CD8-positive, alpha-beta memory T cell (primary cell): ENCODE measurements around the gene LARP1. TPM values are rescaled to one million over a fixed set of nuclear protein-coding genes. Genes with fewer than 3 reads are reported as not detected.

Source experiments
- CTCF ChIA-PET: fragments of 350-600 bp; sonication (Branson Sonifier 250); formaldehyde crosslinking; loops from one replicate; lab custom pipeline; 2021; ENCODE audit warnings: antibody characterized with exemption; lab: Charles Lee
- POLR2A ChIA-PET: fragments of 350-600 bp; sonication (Branson Sonifier 250); formaldehyde crosslinking; loops from one replicate; lab custom pipeline; 2021; ENCODE audit warnings: antibody characterized with exemption; lab: Charles Lee
- DNase-seq, 5 donors: peaks; one replicate each; pipeline versions ENCODE4 v3.0.0 to v3.0.0-alpha.2; 2020 to 2022; ENCODE audit warnings: mixed read lengths in 1 of 5
- H3K27ac ChIP-seq: one replicate; pipeline ENCODE4 v1.7.0; 2013; ENCODE audit warnings: low read depth, mild to moderate bottlenecking, low read length, moderate library complexity
- H3K27me3 ChIP-seq: 2 replicates; pipeline ENCODE4 v1.7.0; 2013; ENCODE audit warnings: low read length, mild to moderate bottlenecking; ENCODE audit not compliant: insufficient read depth, poor library complexity, severe bottlenecking
- H3K36me3 ChIP-seq: 2 replicates; pipeline ENCODE4 v1.7.0; 2013; ENCODE audit warnings: mild to moderate bottlenecking, low read length, moderate library complexity; ENCODE audit not compliant: insufficient read depth
- H3K4me1 ChIP-seq: 2 replicates; pipeline ENCODE4 v1.7.0; 2013; ENCODE audit warnings: mild to moderate bottlenecking, low read length, moderate library complexity; ENCODE audit not compliant: insufficient read depth
- H3K4me3 ChIP-seq: 2 replicates; pipeline ENCODE4 v1.7.0; 2013; ENCODE audit warnings: mild to moderate bottlenecking, low read length
- H3K9me3 ChIP-seq: 2 replicates; pipeline ENCODE4 v1.7.0; 2013; ENCODE audit warnings: mild to moderate bottlenecking, low read length
- H3K27ac Mint-ChIP-seq, 8 donors: one replicate each; pipeline ENCODE4 v1.8.0; 2020 to 2021; ENCODE audit warnings: mixed read lengths in 8 of 8, mild to moderate bottlenecking in 6 of 8, inconsistent platforms in 3 of 8, moderate library complexity in 3 of 8
- H3K27me3 Mint-ChIP-seq, 2 donors: one replicate each; pipeline ENCODE4 v1.8.0; 2020 to 2021; ENCODE audit warnings: mixed read lengths in 2 of 2, mild to moderate bottlenecking in 1 of 2, moderate library complexity in 1 of 2
- H3K36me3 Mint-ChIP-seq, 3 donors: one replicate each; pipeline ENCODE4 v1.8.0; 2020 to 2021; ENCODE audit warnings: mixed read lengths in 3 of 3, inconsistent platforms in 1 of 3, mild to moderate bottlenecking in 1 of 3
- H3K4me1 Mint-ChIP-seq, 3 donors: one replicate each; pipeline ENCODE4 v1.8.0; 2020 to 2021; ENCODE audit warnings: mixed read lengths in 3 of 3, inconsistent platforms in 1 of 3, mild to moderate bottlenecking in 1 of 3
- H3K4me3 Mint-ChIP-seq, 7 donors: one replicate each; pipeline ENCODE4 v1.8.0; 2020 to 2021; ENCODE audit warnings: mixed read lengths in 7 of 7, mild to moderate bottlenecking in 6 of 7, moderate library complexity in 4 of 7, inconsistent platforms in 2 of 7
- H3K9me3 Mint-ChIP-seq, 5 donors: one replicate each; pipeline ENCODE4 v1.8.0; 2020 to 2022; ENCODE audit warnings: mixed read lengths in 5 of 5, mild to moderate bottlenecking in 3 of 5, moderate library complexity in 2 of 5, inconsistent platforms in 1 of 5
- polyA plus RNA-seq: library from polyadenylated mRNA; unstranded; fragments of 300-500 nt; fragmentation: Illumina TruSeq; gene quantifications from one replicate; pipeline ENCODE4 v1.2.3, GENCODE V29; 2021
- total RNA-seq, 2 experiments: library from RNA; stranded (reverse); gene quantifications; one replicate each; pipeline ENCODE4 v1.2.3, GENCODE V29; 2021

Gene LARP1
- total and polyA plus RNA-seq, 3 experiments from 2014 or later, result 28.4 to 344 (median 329) TPM

DNA sequence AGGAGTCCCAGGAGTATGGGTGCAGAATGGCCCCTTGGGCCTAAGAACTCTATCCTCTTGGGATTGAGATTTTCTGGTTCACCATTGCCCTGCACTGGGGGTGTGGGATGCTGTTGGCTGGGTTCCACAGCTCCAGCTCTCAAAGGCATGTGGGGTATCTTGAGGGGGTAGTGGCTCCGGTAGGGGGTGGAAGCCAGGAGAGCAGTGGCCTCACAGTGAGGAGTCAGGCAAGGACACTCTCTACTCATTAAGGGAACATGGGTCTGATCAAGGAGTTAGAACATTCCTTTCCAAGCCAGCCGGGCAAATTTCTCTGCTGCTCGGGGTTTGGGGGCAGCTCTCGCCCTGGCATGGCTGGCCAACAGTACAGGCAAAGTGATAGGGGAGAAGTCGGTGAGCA, 33.0 kb downstream of the LARP1 start:
- H3K4me1 ChIP-seq, result peaks cover 52% of the 10 kb centered on the region

DNA sequence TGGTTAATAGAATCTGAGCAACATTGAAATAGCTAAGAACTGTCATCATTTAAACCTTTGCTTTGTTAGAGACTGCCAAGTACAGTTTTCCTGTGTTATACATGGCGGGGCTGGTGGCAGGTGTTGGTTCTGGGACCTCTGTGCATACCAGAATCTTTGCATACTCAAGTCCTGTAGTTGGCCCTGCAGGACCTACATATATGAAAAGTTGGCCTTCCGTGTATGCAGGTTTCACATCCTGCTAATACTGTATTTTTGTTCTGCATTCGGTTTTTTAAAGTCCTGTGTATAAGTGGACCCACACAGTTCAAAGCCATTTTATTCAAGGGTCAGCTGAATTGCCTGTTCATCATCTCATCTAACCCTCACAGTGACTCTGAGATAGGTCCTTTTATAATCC, 36.4 kb downstream of the LARP1 start:
- H3K4me3 ChIP-seq, result no peak overlapping the region
- POLR2A ChIA-PET, result no interaction called here
- no peak overlapping the region for H3K4me3 Mint-ChIP-seq
- no peaks in the 10 kb centered on the region for H3K27me3 ChIP-seq
- no peaks in the 10 kb centered on the region for H3K27me3 Mint-ChIP-seq
- H3K36me3 ChIP-seq, result peaks cover 30% of the 10 kb centered on the region
- peaks cover 0 to 62% (median 18%) of the 10 kb centered on the region in 3 donors for H3K36me3 Mint-ChIP-seq
- no peaks in the 10 kb centered on the region for H3K9me3 ChIP-seq
- no peak overlapping the region for H3K27ac ChIP-seq
- CTCF ChIA-PET, result interaction anchor here (1.0 kb wide), 1 partner anchor 23 kb away, joined by 3 read pairs; no protein-coding TSS in a partner anchor
- H3K9me3 Mint-ChIP-seq, result no peaks in the 10 kb centered on the region
- no peak for DNase-seq
- peak overlapping the region in 2 of 8 donors; percentile 12 to 57 for H3K27ac Mint-ChIP-seq
- peaks cover 20% of the 10 kb centered on the region for H3K4me1 ChIP-seq
- H3K4me1 Mint-ChIP-seq, result peaks cover 24 to 32% (median 29%) of the 10 kb centered on the region in 3 donors

More for the DNA sequence above, 33.0 kb downstream of the LARP1 start:
- Mint-ChIP-seq H3K9me3 (no peaks in the 10 kb centered on the region), H3K4me3 (peak overlapping the region in 5 of 7 donors; percentile 0 to 66 (median 39)), H3K27ac (peak overlapping the region; percentile 35 to 93 (median 86)), H3K4me1 (peaks cover 53 to 64% (median 57%) of the 10 kb centered on the region in 3 donors), H3K36me3 (peaks cover 0 to 36% (median 5%) of the 10 kb centered on the region in 3 donors), H3K27me3 (no peaks in the 10 kb centered on the region)
- ChIA-PET CTCF (no interaction called here), POLR2A (interaction anchor here (0.6 to 0.7 kb wide), 2 partner anchors 15 to 59 kb away, joined by 4 to 5 read pairs; no protein-coding TSS in a partner anchor)
- no peaks in the 10 kb centered on the region for H3K9me3 ChIP-seq
- H3K27me3 ChIP-seq, result no peaks in the 10 kb centered on the region
- no peak overlapping the region for H3K4me3 ChIP-seq
- no peak for DNase-seq
- peaks cover 11% of the 10 kb centered on the region for H3K36me3 ChIP-seq
- no peak overlapping the region for H3K27ac ChIP-seq

DNA sequence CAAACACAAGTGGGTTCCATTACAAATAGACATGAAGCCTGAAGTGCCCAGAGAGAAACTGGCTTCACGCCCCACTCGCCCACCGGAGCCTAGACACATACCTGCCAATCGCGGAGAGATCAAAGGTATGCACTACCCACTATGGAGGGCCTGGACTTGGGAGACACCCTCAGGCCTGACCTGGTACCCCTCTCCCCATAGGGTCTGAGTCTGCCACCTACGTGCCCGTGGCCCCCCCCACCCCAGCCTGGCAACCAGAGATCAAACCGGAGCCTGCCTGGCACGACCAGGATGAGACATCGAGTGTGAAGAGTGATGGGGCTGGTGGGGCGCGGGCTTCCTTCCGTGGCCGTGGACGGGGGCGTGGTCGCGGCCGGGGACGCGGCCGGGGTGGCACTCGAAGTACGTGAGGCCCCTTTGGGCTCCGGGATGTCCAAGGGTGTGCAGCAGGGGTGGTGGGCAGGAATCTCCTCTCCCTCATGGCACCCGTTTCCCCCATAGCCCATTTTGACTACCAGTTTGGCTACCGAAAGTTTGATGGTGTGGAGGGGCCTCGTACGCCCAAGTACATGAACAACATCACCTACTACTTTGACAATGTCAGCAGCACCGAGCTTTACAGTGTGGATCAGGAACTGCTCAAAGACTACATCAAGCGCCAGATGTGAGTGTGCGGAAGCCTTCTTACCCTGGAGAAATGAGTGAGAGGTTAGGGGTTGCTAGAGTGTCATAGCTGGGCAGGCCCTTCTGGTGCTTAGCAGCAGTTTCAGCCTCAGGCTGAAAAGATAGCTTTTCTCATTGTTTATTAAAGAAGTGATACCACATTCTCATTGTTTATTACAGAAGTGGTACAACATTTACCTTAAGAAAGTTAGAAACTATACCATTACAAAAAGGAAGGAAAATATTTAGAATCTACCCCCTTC, 38.7 kb downstream of the LARP1 start:
- Mint-ChIP-seq H3K9me3 (no peaks in the 10 kb centered on the region), H3K27me3 (no peaks in the 10 kb centered on the region), H3K27ac (peak overlapping the region in 4 of 8 donors; percentile 47 to 80 (median 79)), H3K4me1 (peaks cover 9 to 12% (median 9%) of the 10 kb centered on the region in 3 donors), H3K36me3 (peaks cover 0 to 80% (median 22%) of the 10 kb centered on the region in 3 donors), H3K4me3 (no peak overlapping the region)
- CTCF ChIA-PET, result no interaction called here
- no peaks in the 10 kb centered on the region for H3K9me3 ChIP-seq
- H3K36me3 ChIP-seq, result peaks cover 37% of the 10 kb centered on the region
- POLR2A ChIA-PET, result no interaction called here
- no peak overlapping the region for H3K27ac ChIP-seq
- H3K4me1 ChIP-seq, result no peaks in the 10 kb centered on the region
- no peak for DNase-seq
- no peaks in the 10 kb centered on the region for H3K27me3 ChIP-seq
- no peak overlapping the region for H3K4me3 ChIP-seq

DNA sequence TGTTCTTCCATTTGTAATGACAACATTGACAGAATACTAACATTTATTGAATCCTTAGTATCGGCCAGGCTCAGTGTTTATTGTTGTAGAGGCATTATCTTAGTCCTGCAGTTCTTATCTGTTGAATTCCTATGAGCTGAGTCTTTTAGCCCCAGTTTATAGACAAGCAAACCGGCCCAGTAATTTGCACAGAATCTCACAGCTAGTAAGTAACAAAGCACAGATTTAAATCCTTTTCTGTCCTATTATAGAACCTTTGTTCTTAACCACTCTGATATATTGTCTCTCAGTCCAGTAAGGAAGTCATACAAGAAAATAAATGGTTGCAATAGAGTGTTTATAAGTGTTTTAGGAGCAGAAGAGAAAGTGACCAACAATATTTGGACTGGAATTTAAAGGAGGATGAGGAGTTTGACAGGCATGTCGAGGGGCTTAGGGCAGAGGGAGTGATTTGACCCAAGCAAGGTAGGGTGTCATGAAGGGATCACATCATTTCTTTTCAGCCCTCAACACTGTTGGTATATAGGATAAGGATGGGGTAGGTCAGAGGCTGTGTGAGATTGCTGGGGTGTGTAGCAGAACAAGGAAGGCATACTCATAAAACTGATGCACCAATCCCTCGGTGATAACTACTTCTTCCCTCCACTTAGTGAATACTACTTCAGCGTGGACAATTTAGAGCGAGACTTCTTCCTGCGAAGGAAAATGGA, 39.5 kb downstream of the LARP1 start:
- H3K4me3 Mint-ChIP-seq, result no peak overlapping the region

DNA sequence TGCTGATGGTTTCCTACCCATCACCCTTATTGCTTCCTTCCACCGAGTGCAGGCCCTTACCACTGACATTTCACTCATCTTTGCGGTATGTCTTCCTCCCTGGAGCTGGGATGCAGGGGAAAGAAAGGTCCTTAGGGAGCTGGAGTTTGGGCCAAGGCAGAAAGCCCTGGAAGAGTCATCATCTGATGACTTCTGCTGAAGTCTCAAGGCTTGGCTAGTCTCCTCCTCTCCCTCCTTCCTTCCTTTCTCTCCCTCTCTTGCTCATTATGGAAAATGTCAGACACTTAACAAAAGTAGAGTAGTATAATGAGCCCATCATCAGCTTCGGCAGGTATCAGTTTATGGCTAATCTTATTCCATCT, 40.0 kb downstream of the LARP1 start:
- Histone ChIP-seq H3K27ac (no peak overlapping the region), H3K27me3 (no peaks in the 10 kb centered on the region), H3K4me1 (no peaks in the 10 kb centered on the region), H3K4me3 (no peak overlapping the region), H3K9me3 (no peaks in the 10 kb centered on the region), H3K36me3 (peaks cover 51% of the 10 kb centered on the region)
- no peak for DNase-seq
- ChIA-PET POLR2A (no interaction called here), CTCF (no interaction called here)
- no peaks in the 10 kb centered on the region for H3K9me3 Mint-ChIP-seq
- no peak overlapping the region for H3K4me3 Mint-ChIP-seq
- no peaks in the 10 kb centered on the region for H3K27me3 Mint-ChIP-seq
- peaks cover 10 to 16% (median 15%) of the 10 kb centered on the region in 3 donors for H3K4me1 Mint-ChIP-seq
- H3K36me3 Mint-ChIP-seq, result peaks cover 3 to 88% (median 23%) of the 10 kb centered on the region in 3 donors
- peak overlapping the region in 3 of 8 donors; percentile 6 to 62 (median 23) for H3K27ac Mint-ChIP-seq

More for the DNA sequence above, 39.5 kb downstream of the LARP1 start:
- H3K9me3 ChIP-seq, result no peaks in the 10 kb centered on the region
- no peaks in the 10 kb centered on the region for H3K4me1 ChIP-seq
- POLR2A ChIA-PET, result no interaction called here
- no peaks in the 10 kb centered on the region for H3K27me3 Mint-ChIP-seq
- peaks cover 46% of the 10 kb centered on the region for H3K36me3 ChIP-seq
- no peak overlapping the region for H3K4me3 ChIP-seq
- peaks cover 12 to 15% (median 12%) of the 10 kb centered on the region in 3 donors for H3K4me1 Mint-ChIP-seq
- peaks cover 0 to 88% (median 22%) of the 10 kb centered on the region in 3 donors for H3K36me3 Mint-ChIP-seq
- no peak overlapping the region for H3K27ac ChIP-seq
- H3K27me3 ChIP-seq, result no peaks in the 10 kb centered on the region
- peak overlapping the region in 6 of 8 donors; percentile 5 to 62 (median 36) for H3K27ac Mint-ChIP-seq
- no peaks in the 10 kb centered on the region for H3K9me3 Mint-ChIP-seq
- DNase-seq, result no peak
- CTCF ChIA-PET, result no interaction called here

DNA sequence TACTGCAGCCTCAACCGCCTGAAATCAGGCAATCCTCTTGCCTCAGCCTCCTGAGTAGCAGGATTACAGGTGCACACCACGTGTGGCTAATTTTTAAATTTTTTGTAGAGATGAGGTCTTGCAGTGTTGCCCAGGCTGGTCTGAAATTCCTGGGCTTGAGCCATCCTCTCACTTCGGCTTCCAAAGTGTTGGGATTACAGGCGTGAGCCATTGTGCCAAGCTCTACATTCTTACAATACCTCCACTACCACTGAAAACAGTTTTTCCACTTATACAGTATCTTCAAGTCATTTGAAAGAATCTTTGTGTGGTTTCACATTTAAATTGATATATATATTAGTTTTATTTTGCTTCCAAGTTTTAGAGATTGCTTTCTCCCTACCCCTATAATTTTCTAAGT, 42.6 kb downstream of the LARP1 start:
- no peaks in the 10 kb centered on the region for H3K27me3 ChIP-seq
- H3K27me3 Mint-ChIP-seq, result no peaks in the 10 kb centered on the region
- DNase-seq, result no peak
- no peaks in the 10 kb centered on the region for H3K4me1 ChIP-seq
- no peak overlapping the region for H3K4me3 ChIP-seq
- POLR2A ChIA-PET, result no interaction called here
- no peak overlapping the region for H3K27ac ChIP-seq
- peaks cover 9 to 17% (median 13%) of the 10 kb centered on the region in 3 donors for H3K4me1 Mint-ChIP-seq
- peaks cover 65% of the 10 kb centered on the region for H3K36me3 ChIP-seq
- no peaks in the 10 kb centered on the region for H3K9me3 ChIP-seq
- peak overlapping the region in 4 of 8 donors; percentile 17 to 89 (median 52) for H3K27ac Mint-ChIP-seq
- peaks cover 10 to 88% (median 25%) of the 10 kb centered on the region in 3 donors for H3K36me3 Mint-ChIP-seq
- H3K4me3 Mint-ChIP-seq, result no peak overlapping the region
- CTCF ChIA-PET, result no interaction called here
- no peaks in the 10 kb centered on the region for H3K9me3 Mint-ChIP-seq

DNA sequence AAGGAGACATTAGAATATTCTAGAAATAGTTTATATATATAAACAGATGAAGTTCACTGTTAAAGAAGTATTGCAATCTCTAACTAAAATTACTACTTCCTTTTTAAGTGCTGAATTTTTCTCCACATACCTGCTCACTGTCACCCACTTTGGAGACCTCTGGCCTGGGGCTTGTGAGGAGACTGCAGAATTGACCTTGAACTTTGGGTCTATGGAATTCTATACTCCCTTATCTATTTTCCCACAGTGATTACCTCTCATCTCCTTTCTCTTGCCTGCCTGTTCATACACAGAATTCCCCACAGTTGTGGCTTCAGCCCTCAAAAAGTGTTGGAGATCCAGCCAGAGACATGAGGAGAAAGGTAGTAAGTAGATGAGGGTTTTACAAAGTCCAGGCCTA, 45.4 kb downstream of the LARP1 start:
- H3K4me3 Mint-ChIP-seq, result no peak overlapping the region
- Histone ChIP-seq H3K9me3 (no peaks in the 10 kb centered on the region), H3K36me3 (peaks cover 77% of the 10 kb centered on the region), H3K27me3 (no peaks in the 10 kb centered on the region), H3K27ac (no peak overlapping the region), H3K4me3 (no peak overlapping the region), H3K4me1 (no peaks in the 10 kb centered on the region)
- peak overlapping the region in 3 of 8 donors; percentile 29 to 94 (median 73) for H3K27ac Mint-ChIP-seq
- no peak for DNase-seq
- H3K27me3 Mint-ChIP-seq, result no peaks in the 10 kb centered on the region
- peaks cover 8 to 17% (median 13%) of the 10 kb centered on the region in 3 donors for H3K4me1 Mint-ChIP-seq
- H3K36me3 Mint-ChIP-seq, result peaks cover 11 to 87% (median 23%) of the 10 kb centered on the region in 3 donors
- ChIA-PET POLR2A (no interaction called here), CTCF (interaction anchor here (1.4 to 1.6 kb wide), 2 partner anchors 11 to 151 kb away, joined by 5 to 6 read pairs; no protein-coding TSS in a partner anchor)
- H3K9me3 Mint-ChIP-seq, result no peaks in the 10 kb centered on the region
